CD14-positive monocyte (primary cell): ENCODE results near the gene WDR26. TPM values are rescaled to one million over a fixed set of nuclear protein-coding genes. Genes with fewer than 3 reads are reported as not detected.

ENCODE experiments used
- DNase-seq, 3 donors: peaks; one replicate each; pipeline ENCODE4 v3.0.0-alpha.2; 2011 to 2022
- H2AFZ ChIP-seq: 2 replicates; pipeline ENCODE4 v1.6.0; 2012; ENCODE audit warnings: mild to moderate bottlenecking, low read depth, low read length, inconsistent platforms; ENCODE audit not compliant: insufficient read depth, poor library complexity, severe bottlenecking
- H3K27ac ChIP-seq, 2 donors: 1 replicate in 1 of 2; 2 replicates in 1 of 2; pipeline ENCODE4 v1.5.1; 2012 to 2013; ENCODE audit warnings: low read length in 2 of 2, control low read depth in 1 of 2, inconsistent platforms in 1 of 2, low read depth in 1 of 2, mild to moderate bottlenecking in 1 of 2
- H3K27me3 ChIP-seq, 2 donors: one replicate each; pipeline versions ENCODE4 v1.6.0 to v1.6.1; 2011 to 2013; ENCODE audit warnings: low read length in 2 of 2; ENCODE audit not compliant: control insufficient read depth in 2 of 2, insufficient read depth in 2 of 2
- H3K36me3 ChIP-seq, 2 donors: replicated peaks in 1 of 2; 1 replicate in 1 of 2; 2 replicates in 1 of 2; pipeline versions ENCODE4 v1.5.1 to v1.6.1; 2012 to 2013; ENCODE audit warnings: low read length in 2 of 2, control low read depth in 1 of 2, inconsistent platforms in 1 of 2, mild to moderate bottlenecking in 1 of 2; ENCODE audit not compliant: insufficient read depth in 2 of 2, control insufficient read depth in 1 of 2
- H3K4me1 ChIP-seq, 2 donors: 1 replicate in 1 of 2; 2 replicates in 1 of 2; pipeline versions ENCODE4 v1.5.1 to v1.6.1; 2012 to 2013; ENCODE audit warnings: low read length in 2 of 2, control low read depth in 1 of 2, inconsistent platforms in 1 of 2, mild to moderate bottlenecking in 1 of 2, moderate library complexity in 1 of 2; ENCODE audit not compliant: insufficient read depth in 2 of 2, control insufficient read depth in 1 of 2
- H3K4me2 ChIP-seq: replicated peaks from 2 replicates; pipeline ENCODE3; 2012; ENCODE audit warnings: low read length, moderate library complexity, mild to moderate bottlenecking; ENCODE audit not compliant: poor library complexity, severe bottlenecking; ENCODE audit errors: extremely low read depth
- H3K4me3 ChIP-seq, 3 experiments: fragments of 200-600 bp in 1 of 3; sonication (generic) in 1 of 3; replicated peaks in 1 of 3; 1 replicate in 2 of 3; 2 replicates in 1 of 3; pipeline ENCODE4 v1.5.1; 2011 to 2013; ENCODE audit warnings: low read length in 3 of 3, mild to moderate bottlenecking in 3 of 3, control low read depth in 2 of 3, low read depth in 2 of 3, inconsistent platforms in 1 of 3, moderate library complexity in 1 of 3
- H3K79me2 ChIP-seq: 2 replicates; pipeline ENCODE4 v1.6.0; 2012; ENCODE audit warnings: mild to moderate bottlenecking, control low read depth, inconsistent platforms, low read length, moderate library complexity; ENCODE audit not compliant: insufficient read depth
- H3K9ac ChIP-seq: 2 replicates; pipeline ENCODE4 v1.6.0; 2017; ENCODE audit warnings: low read length, mild to moderate bottlenecking; ENCODE audit not compliant: insufficient read depth, poor library complexity, severe bottlenecking
- H3K9me3 ChIP-seq, 2 donors: replicated peaks in 1 of 2; 1 replicate in 1 of 2; 2 replicates in 1 of 2; pipeline versions ENCODE4 v1.5.1 to v1.6.1; 2012 to 2013; ENCODE audit warnings: low read length in 2 of 2, control low read depth in 1 of 2; ENCODE audit not compliant: control insufficient read depth in 1 of 2, insufficient read depth in 1 of 2
- H4K20me1 ChIP-seq: 2 replicates; pipeline ENCODE4 v1.6.0; 2012; ENCODE audit warnings: mild to moderate bottlenecking, low read length, control low read depth, moderate library complexity; ENCODE audit not compliant: insufficient read depth
- H3K27ac Mint-ChIP-seq, 7 donors: one replicate each; pipeline ENCODE4 v1.8.0; 2020; ENCODE audit warnings: mild to moderate bottlenecking in 7 of 7, mixed read lengths in 7 of 7, moderate library complexity in 6 of 7, inconsistent platforms in 2 of 7
- H3K27me3 Mint-ChIP-seq, 3 donors: one replicate each; pipeline ENCODE4 v1.8.0; 2021 to 2022; ENCODE audit warnings: low read depth in 3 of 3, mild to moderate bottlenecking in 3 of 3, mixed read lengths in 3 of 3, moderate library complexity in 3 of 3, inconsistent platforms in 1 of 3
- H3K36me3 Mint-ChIP-seq, 2 donors: one replicate each; pipeline ENCODE4 v1.8.0; 2020; ENCODE audit warnings: mixed read lengths in 2 of 2, inconsistent platforms in 1 of 2, mild to moderate bottlenecking in 1 of 2
- H3K4me1 Mint-ChIP-seq: one replicate; pipeline ENCODE4 v1.8.0; 2020; ENCODE audit warnings: mild to moderate bottlenecking, mixed read lengths
- H3K4me3 Mint-ChIP-seq, 2 donors: one replicate each; pipeline ENCODE4 v1.8.0; 2020; ENCODE audit warnings: mild to moderate bottlenecking in 2 of 2, mixed read lengths in 2 of 2, moderate library complexity in 1 of 2
- H3K9me3 Mint-ChIP-seq, 7 donors: one replicate each; pipeline ENCODE4 v1.8.0; 2020 to 2022; ENCODE audit warnings: mixed read lengths in 7 of 7, mild to moderate bottlenecking in 6 of 7, moderate library complexity in 6 of 7, inconsistent platforms in 2 of 7
- WGBS: methylation state at CpG from one replicate; pipeline ENCODE4 v1.1.5; 2013; ENCODE audit warnings: missing lambda C conversion rate; ENCODE audit not compliant: insufficient coverage; 5-methylcytosine and 5-hydroxymethylcytosine counted together
- intact Hi-C, 2 donors: fragments of 100-400 bp; cut with micrococcal nuclease; formaldehyde crosslinking; loops; one replicate each; pipeline versions ENCODE4 v1.15.0 to v1.15.1; 2023
- polyA plus RNA-seq, 3 donors: library from polyadenylated mRNA; depleted of rRNA in 1 of 3; unstranded in 2 of 3; stranded (reverse) in 1 of 3; fragments of 300-500 nt in 2 of 3; fragments of >200 nt in 1 of 3; fragmentation: Illumina TruSeq in 2 of 3; gene quantifications; 1 replicate in 2 of 3; 2 replicates in 1 of 3; pipeline ENCODE4 v1.2.3, GENCODE V29; 2012 to 2021
- TF ChIP-seq, protein P1 (sequence below): fragments of 200-600 bp; IDR thresholded peaks from one replicate; pipeline ENCODE4 v1.8.0; 2022; ENCODE audit warnings: antibody characterized with exemption, mild to moderate bottlenecking

WDR26 gene
- polyA plus RNA-seq, 3 donors = 2.7 to 59.4 (median 4.0) TPM

- Mint-ChIP-seq H3K27me3 (no peaks in the 10 kb centered on the region), H3K4me1 (no peaks in the 10 kb centered on the region), H3K27ac (peak overlapping the region in 2 of 7 donors; percentile 4 to 50), H3K9me3 (no peaks in the 10 kb centered on the region), H3K4me3 (no peak overlapping the region), H3K36me3 (peaks cover 60 to 90% of the 10 kb centered on the region in 2 donors)
- intact Hi-C loops = no loop called here
- DNase-seq = no peak
- no peak overlapping the region for H3K4me3 ChIP-seq
- H3K27ac ChIP-seq = peak overlapping the region in 1 of 2 donors; percentile 24
- H2AFZ ChIP-seq = no peak overlapping the region
- H3K4me1 ChIP-seq = no peaks in the 10 kb centered on the region
- peaks cover 85 to 96% of the 10 kb centered on the region in 2 donors for H3K36me3 ChIP-seq
- no peak overlapping the region for H3K4me2 ChIP-seq
- no peaks in the 10 kb centered on the region for H3K27me3 ChIP-seq
- H4K20me1 ChIP-seq = peaks cover 88% of the 10 kb centered on the region
- WGBS = 100% methylated on average over 1 of the region's 1 CpG
- H3K79me2 ChIP-seq = peaks cover 9% of the 10 kb centered on the region
- TF ChIP-seq, protein P1, sequence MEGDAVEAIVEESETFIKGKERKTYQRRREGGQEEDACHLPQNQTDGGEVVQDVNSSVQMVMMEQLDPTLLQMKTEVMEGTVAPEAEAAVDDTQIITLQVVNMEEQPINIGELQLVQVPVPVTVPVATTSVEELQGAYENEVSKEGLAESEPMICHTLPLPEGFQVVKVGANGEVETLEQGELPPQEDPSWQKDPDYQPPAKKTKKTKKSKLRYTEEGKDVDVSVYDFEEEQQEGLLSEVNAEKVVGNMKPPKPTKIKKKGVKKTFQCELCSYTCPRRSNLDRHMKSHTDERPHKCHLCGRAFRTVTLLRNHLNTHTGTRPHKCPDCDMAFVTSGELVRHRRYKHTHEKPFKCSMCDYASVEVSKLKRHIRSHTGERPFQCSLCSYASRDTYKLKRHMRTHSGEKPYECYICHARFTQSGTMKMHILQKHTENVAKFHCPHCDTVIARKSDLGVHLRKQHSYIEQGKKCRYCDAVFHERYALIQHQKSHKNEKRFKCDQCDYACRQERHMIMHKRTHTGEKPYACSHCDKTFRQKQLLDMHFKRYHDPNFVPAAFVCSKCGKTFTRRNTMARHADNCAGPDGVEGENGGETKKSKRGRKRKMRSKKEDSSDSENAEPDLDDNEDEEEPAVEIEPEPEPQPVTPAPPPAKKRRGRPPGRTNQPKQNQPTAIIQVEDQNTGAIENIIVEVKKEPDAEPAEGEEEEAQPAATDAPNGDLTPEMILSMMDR = no peak
- no peak overlapping the region for H3K9ac ChIP-seq
- H3K9me3 ChIP-seq = no peaks in the 10 kb centered on the region
Observed at GRCh38 chr1:224411766-224412165, 22.8 kb downstream of the WDR26 start.

DNA sequence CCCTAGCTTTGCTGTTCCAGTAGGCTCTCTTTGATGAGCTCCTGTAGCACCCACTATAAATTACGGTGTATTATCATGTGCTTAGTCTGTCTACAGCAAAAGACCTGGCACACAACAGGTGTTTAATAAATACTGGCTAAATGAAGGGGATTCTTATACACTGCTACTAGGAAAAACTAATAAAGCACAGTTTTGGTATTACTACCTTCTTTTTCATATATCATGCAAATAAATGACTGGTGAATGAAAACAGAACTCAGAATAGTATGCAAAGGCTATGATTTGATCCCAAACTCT is 26.4 kb downstream of the WDR26 start:
- Mint-ChIP-seq H3K36me3 (peaks cover 72 to 89% of the 10 kb centered on the region in 2 donors), H3K27ac (no peak overlapping the region), H3K4me3 (no peak overlapping the region), H3K27me3 (no peaks in the 10 kb centered on the region), H3K9me3 (no peaks in the 10 kb centered on the region), H3K4me1 (no peaks in the 10 kb centered on the region)
- Histone ChIP-seq H3K27ac (no peak overlapping the region), H3K79me2 (peaks cover 15% of the 10 kb centered on the region), H3K9me3 (no peaks in the 10 kb centered on the region), H3K4me2 (no peak overlapping the region), H3K36me3 (peaks cover 88 to 96% of the 10 kb centered on the region in 2 donors), H3K9ac (no peak overlapping the region), H3K4me1 (no peaks in the 10 kb centered on the region), H2AFZ (no peak overlapping the region), H3K27me3 (no peaks in the 10 kb centered on the region), H3K4me3 (no peak overlapping the region), H4K20me1 (peaks cover 93% of the 10 kb centered on the region)
- WGBS = no CpG with 5 or more reads among the region's 1 CpG
- no peak for DNase-seq
- intact Hi-C loops = no loop called here
- TF ChIP-seq, protein P1 = no peak
